Chondrocyte (in vitro differentiated cells): ENCODE results near the gene PRPS1. TPM values are rescaled to one million over a fixed set of nuclear protein-coding genes. Genes with fewer than 3 reads are reported as not detected.
A peak's percentile ranks its signal among the peaks of the same experiment; 100 is the strongest.

Source experiments
- DNase-seq: peaks from one replicate; pipeline ENCODE4 v3.0.0; 2021; ENCODE audit warnings: mixed read lengths, low spot score
- H3K27ac Mint-ChIP-seq: one replicate; pipeline ENCODE4 v1.8.0; 2021; ENCODE audit warnings: mild to moderate bottlenecking, moderate library complexity, mixed read lengths; ENCODE audit not compliant: unreplicated experiment
- H3K27me3 Mint-ChIP-seq: 2 replicates; pipeline ENCODE4 v1.8.0; 2021; ENCODE audit warnings: low read depth, mixed read lengths
- H3K36me3 Mint-ChIP-seq: 2 replicates; pipeline ENCODE4 v1.8.0; 2021; ENCODE audit warnings: low read depth, mixed read lengths
- H3K4me1 Mint-ChIP-seq: 2 replicates; pipeline ENCODE4 v1.8.0; 2021; ENCODE audit warnings: low read depth, mild to moderate bottlenecking, mixed read lengths
- H3K4me3 Mint-ChIP-seq: one replicate; pipeline ENCODE4 v1.8.0; 2021; ENCODE audit warnings: mild to moderate bottlenecking, moderate library complexity, mixed read lengths; ENCODE audit not compliant: unreplicated experiment
- H3K9me3 Mint-ChIP-seq: 2 replicates; pipeline ENCODE4 v1.8.0; 2021; ENCODE audit warnings: low read depth, mixed read lengths
- total RNA-seq: library from RNA; stranded (reverse); gene quantifications from 3 replicates; pipeline ENCODE4 v1.2.1, GENCODE V29; 2021
- TF ChIP-seq, protein P1 (sequence below): fragments of 200-600 bp; sonication (generic); IDR thresholded peaks from 2 replicates; pipeline ENCODE4 v1.5.0; 2021; ENCODE audit warnings: antibody characterized with exemption, mild to moderate bottlenecking, moderate library complexity

The PRPS1 gene
- total RNA-seq, 1 donor from 2014 or later, result 31.6 TPM

- Mint-ChIP-seq H3K4me3 (no peak overlapping the region), H3K27me3 (no peaks in the 10 kb centered on the region), H3K36me3 (no peaks in the 10 kb centered on the region), H3K27ac (peak overlapping the region; percentile 61), H3K4me1 (peaks cover 16% of the 10 kb centered on the region), H3K9me3 (no peaks in the 10 kb centered on the region)
- DNase-seq, result no peak
- TF ChIP-seq, protein P1, sequence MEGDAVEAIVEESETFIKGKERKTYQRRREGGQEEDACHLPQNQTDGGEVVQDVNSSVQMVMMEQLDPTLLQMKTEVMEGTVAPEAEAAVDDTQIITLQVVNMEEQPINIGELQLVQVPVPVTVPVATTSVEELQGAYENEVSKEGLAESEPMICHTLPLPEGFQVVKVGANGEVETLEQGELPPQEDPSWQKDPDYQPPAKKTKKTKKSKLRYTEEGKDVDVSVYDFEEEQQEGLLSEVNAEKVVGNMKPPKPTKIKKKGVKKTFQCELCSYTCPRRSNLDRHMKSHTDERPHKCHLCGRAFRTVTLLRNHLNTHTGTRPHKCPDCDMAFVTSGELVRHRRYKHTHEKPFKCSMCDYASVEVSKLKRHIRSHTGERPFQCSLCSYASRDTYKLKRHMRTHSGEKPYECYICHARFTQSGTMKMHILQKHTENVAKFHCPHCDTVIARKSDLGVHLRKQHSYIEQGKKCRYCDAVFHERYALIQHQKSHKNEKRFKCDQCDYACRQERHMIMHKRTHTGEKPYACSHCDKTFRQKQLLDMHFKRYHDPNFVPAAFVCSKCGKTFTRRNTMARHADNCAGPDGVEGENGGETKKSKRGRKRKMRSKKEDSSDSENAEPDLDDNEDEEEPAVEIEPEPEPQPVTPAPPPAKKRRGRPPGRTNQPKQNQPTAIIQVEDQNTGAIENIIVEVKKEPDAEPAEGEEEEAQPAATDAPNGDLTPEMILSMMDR, result no peak
Observed at GRCh38 chrX:107654566-107654871, 26.2 kb downstream of the PRPS1 start.

GRCh38 chrX:107654872-107655761 lies 26.8 kb downstream of the PRPS1 start:
- Mint-ChIP-seq H3K36me3 (no peaks in the 10 kb centered on the region), H3K27ac (peak overlapping the region; percentile 61), H3K9me3 (no peaks in the 10 kb centered on the region), H3K4me3 (no peak overlapping the region), H3K27me3 (no peaks in the 10 kb centered on the region), H3K4me1 (peaks cover 16% of the 10 kb centered on the region)
- TF ChIP-seq, protein P1, result peak; percentile 82
- DNase-seq, result no peak

DNA sequence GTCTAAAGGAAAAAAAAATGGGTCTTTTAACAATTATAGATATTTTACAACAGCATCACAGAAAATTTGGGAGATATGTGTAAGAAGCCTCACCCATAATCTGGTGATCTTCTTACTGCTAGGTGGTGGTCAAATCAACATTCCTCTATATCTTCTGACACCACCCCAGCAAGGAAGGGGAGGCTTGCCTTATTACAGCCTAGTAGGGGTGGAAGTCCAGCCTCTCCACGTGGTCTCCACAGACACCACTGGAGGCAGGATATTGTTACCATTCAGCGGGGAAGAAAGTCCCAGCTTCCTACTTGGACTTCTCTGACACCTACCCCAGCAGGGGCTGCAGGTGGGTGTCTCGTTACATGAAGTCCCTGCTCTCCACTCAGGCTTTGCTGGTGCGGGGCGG lies 28.7 kb downstream of the PRPS1 start:
- no peak overlapping the region for H3K4me3 Mint-ChIP-seq
- no peaks in the 10 kb centered on the region for H3K27me3 Mint-ChIP-seq
- TF ChIP-seq, protein P1, result no peak
- peaks cover 24% of the 10 kb centered on the region for H3K4me1 Mint-ChIP-seq
- no peak for DNase-seq
- H3K36me3 Mint-ChIP-seq, result no peaks in the 10 kb centered on the region
- no peak overlapping the region for H3K27ac Mint-ChIP-seq
- no peaks in the 10 kb centered on the region for H3K9me3 Mint-ChIP-seq

DNA sequence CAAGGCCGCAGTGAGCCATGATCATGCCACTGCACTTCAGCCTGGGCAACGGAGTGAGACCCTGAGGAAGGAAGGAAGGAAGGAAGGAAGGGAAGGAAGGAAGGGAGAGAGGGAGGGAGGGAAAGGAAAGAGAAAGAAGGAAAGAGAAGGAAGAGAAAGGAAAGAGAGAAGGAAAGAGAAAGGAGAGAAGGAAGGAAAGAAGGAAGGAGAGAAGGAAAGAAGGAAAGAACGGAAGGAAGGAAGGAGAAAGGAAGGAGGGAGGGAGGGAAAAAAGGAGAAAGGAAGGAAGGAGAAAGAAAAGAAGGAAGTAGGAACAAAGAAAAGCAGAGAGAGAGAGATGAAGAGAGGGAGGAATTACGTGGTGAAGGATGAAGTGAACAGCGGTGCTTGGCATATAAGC lies 30.4 kb downstream of the PRPS1 start:
- peaks cover 32% of the 10 kb centered on the region for H3K4me1 Mint-ChIP-seq
- H3K27ac Mint-ChIP-seq, result no peak overlapping the region
- H3K9me3 Mint-ChIP-seq, result no peaks in the 10 kb centered on the region
- no peaks in the 10 kb centered on the region for H3K27me3 Mint-ChIP-seq
- no peaks in the 10 kb centered on the region for H3K36me3 Mint-ChIP-seq
- no peak for DNase-seq
- TF ChIP-seq, protein P1, result no peak
- no peak overlapping the region for H3K4me3 Mint-ChIP-seq

- Mint-ChIP-seq H3K36me3 (no peaks in the 10 kb centered on the region), H3K4me1 (peaks cover 32% of the 10 kb centered on the region), H3K27ac (no peak overlapping the region), H3K4me3 (no peak overlapping the region), H3K27me3 (no peaks in the 10 kb centered on the region), H3K9me3 (no peaks in the 10 kb centered on the region)
- TF ChIP-seq, protein P1, result no peak
- DNase-seq, result no peak
Observed at GRCh38 chrX:107659286-107659685, 31.0 kb downstream of the PRPS1 start.
